Chondrocyte (in vitro differentiated cells): Measurements from ENCODE around the gene SFXN5. TPM values are rescaled to one million over a fixed set of nuclear protein-coding genes. Genes with fewer than 3 reads are reported as not detected.

Experiments used
- DNase-seq: peaks from one replicate; pipeline ENCODE4 v3.0.0; 2021; ENCODE audit warnings: mixed read lengths, low spot score
- H3K27ac Mint-ChIP-seq: one replicate; pipeline ENCODE4 v1.8.0; 2021; ENCODE audit warnings: mild to moderate bottlenecking, moderate library complexity, mixed read lengths; ENCODE audit not compliant: unreplicated experiment
- H3K27me3 Mint-ChIP-seq: 2 replicates; pipeline ENCODE4 v1.8.0; 2021; ENCODE audit warnings: low read depth, mixed read lengths
- H3K36me3 Mint-ChIP-seq: 2 replicates; pipeline ENCODE4 v1.8.0; 2021; ENCODE audit warnings: low read depth, mixed read lengths
- H3K4me1 Mint-ChIP-seq: 2 replicates; pipeline ENCODE4 v1.8.0; 2021; ENCODE audit warnings: low read depth, mild to moderate bottlenecking, mixed read lengths
- H3K4me3 Mint-ChIP-seq: one replicate; pipeline ENCODE4 v1.8.0; 2021; ENCODE audit warnings: mild to moderate bottlenecking, moderate library complexity, mixed read lengths; ENCODE audit not compliant: unreplicated experiment
- H3K9me3 Mint-ChIP-seq: 2 replicates; pipeline ENCODE4 v1.8.0; 2021; ENCODE audit warnings: low read depth, mixed read lengths
- total RNA-seq: library from RNA; stranded (reverse); gene quantifications from 3 replicates; pipeline ENCODE4 v1.2.1, GENCODE V29; 2021
- TF ChIP-seq, protein P1 (sequence below): fragments of 200-600 bp; sonication (generic); IDR thresholded peaks from 2 replicates; pipeline ENCODE4 v1.5.0; 2021; ENCODE audit warnings: antibody characterized with exemption, mild to moderate bottlenecking, moderate library complexity

SFXN5 gene
- total RNA-seq, 1 donor from 2014 or later: 10.6 TPM

- no peaks in the 10 kb centered on the region for H3K9me3 Mint-ChIP-seq
- TF ChIP-seq, protein P1, sequence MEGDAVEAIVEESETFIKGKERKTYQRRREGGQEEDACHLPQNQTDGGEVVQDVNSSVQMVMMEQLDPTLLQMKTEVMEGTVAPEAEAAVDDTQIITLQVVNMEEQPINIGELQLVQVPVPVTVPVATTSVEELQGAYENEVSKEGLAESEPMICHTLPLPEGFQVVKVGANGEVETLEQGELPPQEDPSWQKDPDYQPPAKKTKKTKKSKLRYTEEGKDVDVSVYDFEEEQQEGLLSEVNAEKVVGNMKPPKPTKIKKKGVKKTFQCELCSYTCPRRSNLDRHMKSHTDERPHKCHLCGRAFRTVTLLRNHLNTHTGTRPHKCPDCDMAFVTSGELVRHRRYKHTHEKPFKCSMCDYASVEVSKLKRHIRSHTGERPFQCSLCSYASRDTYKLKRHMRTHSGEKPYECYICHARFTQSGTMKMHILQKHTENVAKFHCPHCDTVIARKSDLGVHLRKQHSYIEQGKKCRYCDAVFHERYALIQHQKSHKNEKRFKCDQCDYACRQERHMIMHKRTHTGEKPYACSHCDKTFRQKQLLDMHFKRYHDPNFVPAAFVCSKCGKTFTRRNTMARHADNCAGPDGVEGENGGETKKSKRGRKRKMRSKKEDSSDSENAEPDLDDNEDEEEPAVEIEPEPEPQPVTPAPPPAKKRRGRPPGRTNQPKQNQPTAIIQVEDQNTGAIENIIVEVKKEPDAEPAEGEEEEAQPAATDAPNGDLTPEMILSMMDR: no peak
- no peak overlapping the region for H3K4me3 Mint-ChIP-seq
- peaks cover 6% of the 10 kb centered on the region for H3K4me1 Mint-ChIP-seq
- H3K27me3 Mint-ChIP-seq: no peaks in the 10 kb centered on the region
- peak; percentile 60 for DNase-seq
- peaks cover 13% of the 10 kb centered on the region for H3K36me3 Mint-ChIP-seq
- no peak overlapping the region for H3K27ac Mint-ChIP-seq
Observed at GRCh38 chr2:72964146-72964525, 107.4 kb downstream of the SFXN5 start.

- H3K27me3 Mint-ChIP-seq: no peaks in the 10 kb centered on the region
- no peak overlapping the region for H3K4me3 Mint-ChIP-seq
- no peaks in the 10 kb centered on the region for H3K9me3 Mint-ChIP-seq
- peak; percentile 53 for DNase-seq
- H3K4me1 Mint-ChIP-seq: peaks cover 6% of the 10 kb centered on the region
- peaks cover 13% of the 10 kb centered on the region for H3K36me3 Mint-ChIP-seq
- TF ChIP-seq, protein P1: no peak
- H3K27ac Mint-ChIP-seq: no peak overlapping the region
Observed at GRCh38 chr2:72963423-72964145, 107.9 kb downstream of the SFXN5 start.

- Mint-ChIP-seq H3K27ac (no peak overlapping the region), H3K27me3 (no peaks in the 10 kb centered on the region)
Observed at GRCh38 chr2:72962911-72963310, 108.6 kb downstream of the SFXN5 start.

DNA sequence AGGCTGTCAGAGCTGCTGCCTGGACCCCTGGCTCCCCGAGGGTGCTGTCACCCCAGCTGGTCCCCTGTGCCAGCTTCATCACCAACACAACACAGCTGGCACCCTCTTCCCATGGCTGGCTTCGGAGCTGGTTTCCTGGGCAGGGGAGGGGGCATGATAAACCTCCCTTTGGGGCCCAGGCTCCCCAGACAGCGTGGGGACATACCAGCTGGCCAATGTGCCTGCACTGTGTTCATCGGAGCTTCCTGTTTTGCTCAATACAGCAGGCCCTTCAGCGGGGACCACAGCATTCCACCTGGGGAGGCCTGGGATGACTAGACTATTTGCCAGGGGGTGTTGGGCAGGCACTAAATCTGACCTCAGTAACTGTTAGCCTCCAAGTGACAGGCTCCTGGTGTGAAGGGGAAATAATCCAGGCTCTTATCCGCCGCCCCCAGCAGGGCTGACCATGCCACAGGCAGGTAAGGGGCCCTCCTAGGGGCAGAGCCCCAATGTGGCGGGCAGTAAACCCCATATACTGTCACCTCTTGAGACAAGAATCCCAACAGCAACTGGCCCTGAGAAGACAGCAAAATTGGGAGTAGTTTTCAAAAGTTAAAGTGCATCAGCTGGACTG lies 109.6 kb downstream of the SFXN5 start:
- TF ChIP-seq, protein P1: no peak
- Mint-ChIP-seq H3K4me3 (no peak overlapping the region), H3K36me3 (peaks cover 12% of the 10 kb centered on the region), H3K27me3 (no peaks in the 10 kb centered on the region), H3K27ac (no peak overlapping the region), H3K9me3 (no peaks in the 10 kb centered on the region), H3K4me1 (peaks cover 6% of the 10 kb centered on the region)
- peak; percentile 43 for DNase-seq

More at GRCh38 chr2:72962911-72963310, 108.6 kb downstream of the SFXN5 start:
- Mint-ChIP-seq H3K4me1 (peaks cover 6% of the 10 kb centered on the region), H3K9me3 (no peaks in the 10 kb centered on the region), H3K36me3 (peaks cover 13% of the 10 kb centered on the region), H3K4me3 (no peak overlapping the region)
- DNase-seq: peak; percentile 68
- TF ChIP-seq, protein P1: no peak

- peak; percentile 68 for DNase-seq
- H3K4me1 Mint-ChIP-seq: peaks cover 6% of the 10 kb centered on the region
- H3K9me3 Mint-ChIP-seq: no peaks in the 10 kb centered on the region
- no peak overlapping the region for H3K4me3 Mint-ChIP-seq
- no peaks in the 10 kb centered on the region for H3K27me3 Mint-ChIP-seq
- H3K36me3 Mint-ChIP-seq: peaks cover 15% of the 10 kb centered on the region
- no peak overlapping the region for H3K27ac Mint-ChIP-seq
- TF ChIP-seq, protein P1: no peak
Observed at GRCh38 chr2:72961036-72961720, 110.3 kb downstream of the SFXN5 start.
